LNCaP clone FGC (cell line): ENCODE results near the gene ACTN1.

Source experiments
- DNase-seq: peaks from one replicate; pipeline ENCODE4 v3.0.0-alpha.2; 2011; ENCODE audit warnings: low read depth
- H3K4me3 ChIP-seq: 2 replicates; pipeline ENCODE4 v1.5.1; 2011; ENCODE audit warnings: mild to moderate bottlenecking, low read depth, low read length, control low read depth
- TF ChIP-seq, protein P1 (sequence below): IDR thresholded peaks from 2 replicates; pipeline ENCODE4 v1.5.1; 2012; ENCODE audit warnings: mild to moderate bottlenecking; ENCODE audit not compliant: control insufficient read depth, insufficient read depth; ENCODE audit errors: extremely low read depth

The ACTN1 gene

DNA sequence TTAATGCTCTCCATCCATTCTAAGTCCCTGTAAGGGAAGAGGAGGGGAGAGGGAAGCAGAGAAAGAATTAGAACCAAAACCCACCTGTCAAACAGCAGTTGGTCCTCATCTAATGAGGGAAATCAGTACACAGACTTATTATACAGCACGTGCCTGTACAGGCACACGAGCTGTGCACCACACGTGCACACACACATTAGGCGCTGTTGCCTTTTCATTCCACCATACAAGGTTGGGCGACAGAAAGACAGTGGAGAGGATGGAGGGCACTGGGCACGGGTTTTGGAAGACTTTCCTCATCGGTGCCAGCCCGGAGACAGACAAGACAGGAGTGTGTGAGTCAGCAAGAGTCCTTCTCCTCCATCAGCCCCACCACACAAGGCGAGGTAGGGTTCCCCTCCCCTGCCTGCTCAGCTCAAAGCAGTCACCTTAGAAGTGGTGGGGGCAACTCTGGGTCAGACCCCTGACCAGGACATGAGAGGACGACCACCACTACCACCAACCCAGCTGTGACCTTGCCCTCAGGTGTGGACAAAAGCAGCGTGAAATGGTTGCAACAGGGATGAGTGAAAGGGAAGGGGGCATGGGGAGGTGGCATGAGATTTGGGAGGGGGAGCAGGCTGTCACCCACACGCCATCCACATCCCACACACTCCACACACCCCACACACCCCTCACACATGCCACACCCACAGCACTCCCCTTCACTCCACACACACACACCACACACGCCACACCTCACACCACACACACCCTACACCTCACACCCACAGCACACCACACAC is 80.7 kb downstream of the ACTN1 start:
- H3K4me3 ChIP-seq = no peak overlapping the region
- TF ChIP-seq, protein P1, sequence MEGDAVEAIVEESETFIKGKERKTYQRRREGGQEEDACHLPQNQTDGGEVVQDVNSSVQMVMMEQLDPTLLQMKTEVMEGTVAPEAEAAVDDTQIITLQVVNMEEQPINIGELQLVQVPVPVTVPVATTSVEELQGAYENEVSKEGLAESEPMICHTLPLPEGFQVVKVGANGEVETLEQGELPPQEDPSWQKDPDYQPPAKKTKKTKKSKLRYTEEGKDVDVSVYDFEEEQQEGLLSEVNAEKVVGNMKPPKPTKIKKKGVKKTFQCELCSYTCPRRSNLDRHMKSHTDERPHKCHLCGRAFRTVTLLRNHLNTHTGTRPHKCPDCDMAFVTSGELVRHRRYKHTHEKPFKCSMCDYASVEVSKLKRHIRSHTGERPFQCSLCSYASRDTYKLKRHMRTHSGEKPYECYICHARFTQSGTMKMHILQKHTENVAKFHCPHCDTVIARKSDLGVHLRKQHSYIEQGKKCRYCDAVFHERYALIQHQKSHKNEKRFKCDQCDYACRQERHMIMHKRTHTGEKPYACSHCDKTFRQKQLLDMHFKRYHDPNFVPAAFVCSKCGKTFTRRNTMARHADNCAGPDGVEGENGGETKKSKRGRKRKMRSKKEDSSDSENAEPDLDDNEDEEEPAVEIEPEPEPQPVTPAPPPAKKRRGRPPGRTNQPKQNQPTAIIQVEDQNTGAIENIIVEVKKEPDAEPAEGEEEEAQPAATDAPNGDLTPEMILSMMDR = no peak
- no peak for DNase-seq

DNA sequence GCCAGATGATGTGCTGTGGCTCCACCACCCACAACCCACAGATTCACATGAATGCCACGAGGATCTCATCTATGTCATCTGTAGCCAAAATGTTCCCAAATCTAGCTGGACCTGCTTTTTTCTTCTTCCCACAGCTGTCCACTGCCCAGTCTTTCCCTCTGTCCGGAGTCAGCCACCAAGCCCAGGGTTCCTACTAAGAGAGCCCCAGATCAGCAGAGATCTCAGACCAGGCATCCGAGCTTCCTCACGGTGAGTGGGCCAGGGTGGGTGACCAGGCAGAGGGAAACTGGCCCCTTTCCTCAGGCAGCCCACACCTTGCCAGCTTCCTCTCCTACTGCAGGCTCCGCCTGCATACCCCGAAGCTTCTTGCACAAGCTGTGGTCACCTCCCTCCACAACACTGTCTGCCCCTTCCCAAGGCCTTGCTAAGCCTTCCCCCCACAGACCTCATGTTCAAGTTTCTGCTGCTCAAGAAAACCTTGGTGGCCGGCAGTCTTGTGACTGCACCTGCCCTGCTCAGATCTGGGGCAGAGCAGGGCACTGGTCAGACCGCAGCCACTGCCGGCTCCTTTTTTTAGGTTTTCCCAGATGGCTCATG is 81.4 kb downstream of the ACTN1 start:
- TF ChIP-seq, protein P1 = no peak

DNA sequence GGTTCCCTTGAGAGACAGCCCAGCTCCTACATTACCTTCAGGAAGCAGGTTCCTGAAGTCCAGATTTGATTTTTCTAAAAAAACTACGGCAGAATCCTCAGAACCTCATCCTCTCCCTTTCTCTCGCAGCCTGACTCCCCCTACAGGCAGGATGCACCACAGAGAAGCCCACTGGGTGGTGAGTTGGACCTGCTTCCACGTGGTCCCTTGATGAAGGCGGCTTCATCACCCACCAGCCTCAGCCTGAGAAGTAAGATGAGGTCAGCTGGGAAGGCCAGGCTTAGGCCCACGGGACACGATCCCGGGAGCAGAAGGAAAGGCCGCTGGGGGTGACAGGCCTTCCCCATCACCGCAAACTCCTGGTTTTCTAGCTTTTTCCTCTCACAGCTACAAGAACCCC is 83.0 kb downstream of the ACTN1 start:
- DNase-seq = no peak
- TF ChIP-seq, protein P1 = no peak
- H3K4me3 ChIP-seq = no peak overlapping the region

More for the DNA sequence above, 81.4 kb downstream of the ACTN1 start:
- no peak for DNase-seq
- no peak overlapping the region for H3K4me3 ChIP-seq

DNA sequence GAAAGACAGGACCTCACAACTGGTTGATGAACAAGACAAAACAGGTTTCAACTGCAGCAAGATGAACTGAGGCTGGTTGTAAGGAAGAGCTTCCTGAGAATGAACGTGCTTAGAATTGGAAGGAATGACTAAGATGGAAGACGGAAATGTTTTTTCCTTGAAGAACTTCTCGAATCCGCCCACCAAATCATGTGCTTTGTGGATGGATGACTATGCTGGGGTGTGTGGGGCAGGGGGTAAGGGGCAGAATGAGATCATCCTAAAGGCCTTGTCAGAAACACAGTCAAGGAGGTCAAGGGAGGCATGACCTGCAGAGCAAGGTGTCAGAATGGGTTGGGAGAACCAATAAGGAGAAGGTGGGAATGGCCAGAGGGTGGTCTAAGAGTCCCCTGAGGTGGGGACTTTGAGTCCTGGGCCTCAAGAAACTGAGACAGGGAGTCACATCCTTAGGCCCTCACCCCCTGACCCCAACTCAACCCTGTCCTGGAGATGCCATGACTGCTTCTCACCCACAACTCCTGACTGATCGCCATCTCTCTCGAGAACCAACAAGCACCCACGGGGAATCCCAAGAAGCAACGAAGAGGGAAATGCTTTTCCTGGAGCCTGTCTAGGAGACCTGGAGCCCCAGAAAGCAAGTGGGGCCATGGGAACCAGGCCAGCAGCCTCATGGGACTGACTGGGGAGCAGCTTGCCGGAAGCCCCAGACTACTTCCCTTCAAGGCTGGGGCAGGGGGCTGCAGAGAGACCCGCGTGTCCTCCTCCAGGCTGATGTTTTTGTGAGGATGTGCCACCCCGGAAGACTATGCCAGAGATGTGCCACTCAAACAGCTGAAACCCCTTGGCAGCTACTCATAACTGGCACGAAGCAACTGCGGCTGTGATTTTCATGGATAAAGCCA is 84.0 kb downstream of the ACTN1 start:
- no peak overlapping the region for H3K4me3 ChIP-seq
- TF ChIP-seq, protein P1 = no peak
- DNase-seq = no peak

DNA sequence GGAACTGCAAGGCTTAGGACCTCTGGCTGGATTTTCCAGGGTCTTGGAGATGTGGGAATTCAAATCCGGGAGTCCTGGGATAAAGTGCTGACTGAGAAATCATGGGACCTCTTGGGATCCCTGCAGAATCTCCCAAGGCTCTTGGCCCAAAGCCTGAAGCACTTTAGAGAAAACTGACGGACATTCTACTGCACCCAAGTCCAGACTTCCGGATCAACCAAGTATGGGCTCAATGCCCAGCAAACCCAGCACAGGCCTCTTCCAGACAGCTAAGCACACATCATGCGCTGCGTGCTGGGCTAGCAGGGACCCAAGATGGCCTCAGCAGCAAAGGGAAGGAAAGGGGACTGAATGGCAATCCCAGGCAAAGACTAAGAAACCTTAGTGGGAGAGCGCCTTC is 85.0 kb downstream of the ACTN1 start:
- no peak for DNase-seq
- H3K4me3 ChIP-seq = no peak overlapping the region
- TF ChIP-seq, protein P1 = no peak

DNA sequence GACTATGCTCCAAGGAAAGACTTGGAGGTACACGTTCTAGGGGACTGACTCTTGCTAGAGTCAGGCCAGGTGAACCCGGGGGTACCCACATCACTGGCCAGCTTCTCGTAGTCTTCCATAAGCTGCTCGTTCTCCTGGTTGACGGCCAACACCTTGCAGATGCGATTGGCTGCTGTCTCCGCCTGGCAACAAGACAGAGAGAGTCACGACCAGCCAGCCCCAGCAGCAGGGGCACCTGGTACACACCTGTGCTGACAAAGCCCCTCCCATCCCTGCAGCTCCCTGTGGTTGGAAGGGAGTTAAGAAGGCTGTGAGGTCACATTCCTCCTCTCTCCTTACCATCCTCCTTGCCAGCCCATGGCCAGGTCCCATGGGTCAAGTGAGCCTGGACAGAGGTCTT is 85.5 kb downstream of the ACTN1 start:
- no peak for DNase-seq
- TF ChIP-seq, protein P1 = no peak
- no peak overlapping the region for H3K4me3 ChIP-seq
